NCI-H446 (cell line): Measurements from ENCODE around the gene NR3C2.
"Not testable (repeated sequence)": the region's sequence is repeated elsewhere in the genome, so short reads cannot be mapped to it uniquely, and the experiment has no call there.

Source experiments
- DNase-seq, 2 experiments: peaks; one replicate each; lab custom pipeline; 2025; lab: John Stamatoyannopoulos, UW

Gene NR3C2

DNA sequence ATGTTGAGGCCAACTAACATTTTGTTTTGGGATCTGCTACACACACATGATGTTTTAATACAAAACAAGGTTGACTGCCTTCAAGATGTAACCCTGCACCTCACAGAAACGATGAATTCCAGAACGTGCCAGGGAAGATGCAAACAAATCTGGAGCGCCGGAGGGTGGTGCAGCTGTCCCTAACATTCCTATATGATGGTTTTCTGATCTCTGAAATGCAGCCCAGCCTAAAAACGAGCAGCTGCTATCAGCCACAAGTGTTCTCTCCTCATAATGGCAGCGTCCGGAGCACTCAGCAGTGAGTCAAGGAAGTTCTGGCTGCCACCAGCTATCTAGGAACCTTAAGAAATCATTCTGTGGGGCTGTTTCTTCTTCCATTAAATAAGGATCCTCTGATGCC, 333.4 kb downstream of the NR3C2 start:
- no peak for DNase-seq

DNA sequence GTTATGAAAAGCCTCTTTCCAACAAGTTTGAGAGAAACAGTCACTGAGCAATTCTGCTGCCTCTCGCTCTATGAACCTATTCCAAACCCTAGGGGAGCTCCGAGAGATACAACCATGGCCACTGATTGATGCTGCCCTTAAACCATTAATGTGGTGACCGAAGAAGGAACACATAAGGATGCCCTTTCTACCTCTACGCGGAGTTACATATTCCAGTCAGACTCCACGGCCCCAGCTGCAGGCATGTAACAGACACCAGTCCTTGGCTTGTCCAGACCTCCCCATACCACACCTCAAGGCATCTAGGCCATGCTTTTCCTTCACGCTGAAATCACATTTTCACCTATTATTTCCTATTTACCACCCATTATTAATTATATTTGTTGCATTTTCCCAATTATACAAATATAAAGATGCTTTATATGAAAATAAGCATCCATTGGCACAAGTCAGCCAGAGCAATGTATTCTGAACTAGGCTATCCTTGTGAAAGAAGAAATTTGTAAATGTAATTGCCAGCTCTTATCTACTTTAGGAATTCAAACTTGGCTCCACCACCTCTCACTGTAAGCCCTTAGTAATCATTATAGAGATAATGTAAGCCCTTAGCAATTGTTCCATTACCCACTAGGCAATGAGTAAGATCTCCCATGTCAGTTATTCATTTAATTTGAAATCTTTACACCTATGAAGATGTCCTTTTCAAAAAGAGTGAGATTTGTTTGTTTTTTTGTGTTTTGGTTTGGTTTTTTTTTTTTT, 338.4 kb downstream of the NR3C2 start:
- no peak for DNase-seq

DNA sequence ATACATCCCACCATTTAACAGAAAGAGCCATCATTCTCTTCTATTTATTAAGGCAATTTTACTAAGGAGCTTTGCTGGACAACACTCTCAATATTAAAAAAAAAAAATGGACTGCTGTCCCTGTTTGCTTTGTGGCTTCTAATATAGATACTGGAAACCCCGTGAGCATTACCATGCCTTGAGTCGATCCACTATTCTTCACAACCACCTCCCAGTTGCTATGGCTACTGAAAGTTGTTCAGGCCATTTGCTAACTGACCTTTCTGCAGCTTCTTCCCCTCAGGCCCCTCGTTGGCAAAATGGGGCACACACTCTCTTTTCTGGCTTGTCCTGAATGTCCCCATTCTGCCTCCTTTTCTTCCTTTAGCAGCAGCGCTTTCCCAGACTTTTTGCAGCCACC, 340.4 kb downstream of the NR3C2 start:
- DNase-seq, result no peak

DNA sequence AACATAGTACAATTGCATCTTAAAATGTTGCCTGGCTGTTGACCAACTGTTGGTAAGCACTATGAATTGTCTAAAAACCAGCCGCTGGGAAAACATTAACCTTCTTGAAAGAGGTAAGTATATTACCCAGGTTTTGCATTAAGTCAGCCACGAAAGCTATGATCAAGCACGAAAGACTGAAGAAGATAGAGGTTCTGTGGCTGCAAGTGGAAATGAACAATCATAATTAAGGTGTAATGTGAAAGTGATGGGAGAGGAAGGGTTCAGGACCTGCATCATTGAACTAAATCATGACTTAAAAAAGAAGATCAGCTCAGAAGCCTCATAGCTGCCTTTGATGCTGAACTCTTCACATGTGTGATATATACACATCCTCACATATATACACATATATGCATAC, 341.0 kb downstream of the NR3C2 start:
- no peak for DNase-seq

DNA sequence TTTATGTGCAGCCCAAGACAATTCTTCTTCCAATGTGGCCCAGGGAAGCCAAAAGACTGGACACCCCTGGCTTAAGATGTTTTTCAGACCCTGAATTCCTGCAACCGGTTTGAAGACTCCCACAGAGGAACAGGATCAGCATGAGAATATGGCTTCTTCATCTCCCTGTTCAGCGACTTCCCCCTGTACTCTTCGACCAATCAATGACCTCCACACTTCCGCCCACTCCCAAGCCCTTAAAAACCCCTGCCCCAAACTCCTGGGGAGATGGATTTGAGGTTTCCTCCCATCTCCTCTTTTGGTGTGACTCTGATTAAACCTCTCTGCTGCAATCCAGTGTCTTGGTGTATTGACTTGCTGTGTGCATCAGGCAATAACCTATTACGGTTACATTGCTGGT, 344.4 kb downstream of the NR3C2 start:
- DNase-seq, result no peak

DNA sequence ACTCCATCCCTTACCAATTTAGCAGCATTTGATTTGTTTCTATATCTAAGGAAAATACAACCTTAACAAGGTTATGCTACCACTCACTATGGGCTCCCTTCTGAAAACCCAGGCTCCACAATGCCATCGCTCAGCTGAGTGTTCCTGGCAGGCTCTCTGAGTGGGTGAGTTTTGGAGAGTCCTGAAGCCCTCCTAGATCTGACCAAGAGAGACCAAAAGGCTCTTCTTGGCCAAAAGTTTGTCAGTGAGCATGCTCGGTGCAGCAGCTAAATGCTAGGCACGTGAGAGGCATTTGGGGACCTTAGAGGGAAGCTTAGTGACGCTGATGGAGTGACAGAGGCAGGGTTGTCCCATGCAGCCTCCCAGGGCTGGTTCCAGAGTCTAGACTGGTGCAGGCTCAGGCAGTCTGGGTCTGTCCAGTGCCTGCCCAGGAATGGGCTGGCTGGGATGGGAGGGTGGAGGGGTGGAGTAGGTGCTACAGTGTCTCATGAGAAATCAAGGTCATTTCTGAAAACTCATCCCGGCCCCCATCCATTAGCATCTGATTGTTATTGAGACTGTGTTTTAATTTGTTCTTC, 346.8 kb downstream of the NR3C2 start:
- DNase-seq, result no peak

DNA sequence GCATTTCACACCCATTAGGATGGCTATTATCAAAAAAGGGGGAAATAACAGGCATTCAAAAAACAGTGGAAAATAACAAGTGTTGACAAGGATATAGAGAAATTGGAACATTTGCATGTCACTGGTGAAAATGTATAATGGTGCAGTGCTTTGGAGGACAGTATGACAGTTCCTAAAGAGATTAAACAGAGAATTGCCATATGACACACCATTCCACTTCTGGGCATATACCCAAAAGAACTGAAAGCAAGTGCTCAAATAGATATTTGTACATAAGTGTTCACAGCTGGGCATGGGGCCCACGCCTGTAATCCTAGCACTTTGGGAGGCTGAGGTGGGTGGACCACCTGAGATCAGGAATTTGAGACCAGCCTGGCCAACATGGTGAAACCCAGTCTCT, 348.1 kb downstream of the NR3C2 start:
- DNase-seq, result peak in 1 of 2 experiments; percentile 34

DNA sequence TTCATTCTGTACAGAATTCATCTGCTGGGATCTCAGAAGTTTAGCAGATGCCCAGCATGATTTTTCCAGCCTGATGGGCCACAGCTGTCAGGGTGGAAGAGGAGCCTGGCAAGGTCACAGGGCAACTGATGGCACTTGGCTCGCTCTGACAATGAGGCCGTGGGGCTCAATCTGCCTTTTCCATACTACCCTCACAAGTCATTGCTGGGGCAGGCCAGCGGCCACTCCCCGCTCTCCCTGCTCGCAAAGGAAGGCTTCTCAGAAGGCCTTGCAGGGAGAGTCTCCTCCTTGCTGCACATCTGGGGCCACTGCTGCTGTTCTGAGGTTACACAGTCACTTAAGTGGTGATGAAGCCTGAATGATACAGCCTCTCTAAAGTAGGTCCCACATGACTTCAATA, 349.1 kb downstream of the NR3C2 start:
- DNase-seq, result no peak

DNA sequence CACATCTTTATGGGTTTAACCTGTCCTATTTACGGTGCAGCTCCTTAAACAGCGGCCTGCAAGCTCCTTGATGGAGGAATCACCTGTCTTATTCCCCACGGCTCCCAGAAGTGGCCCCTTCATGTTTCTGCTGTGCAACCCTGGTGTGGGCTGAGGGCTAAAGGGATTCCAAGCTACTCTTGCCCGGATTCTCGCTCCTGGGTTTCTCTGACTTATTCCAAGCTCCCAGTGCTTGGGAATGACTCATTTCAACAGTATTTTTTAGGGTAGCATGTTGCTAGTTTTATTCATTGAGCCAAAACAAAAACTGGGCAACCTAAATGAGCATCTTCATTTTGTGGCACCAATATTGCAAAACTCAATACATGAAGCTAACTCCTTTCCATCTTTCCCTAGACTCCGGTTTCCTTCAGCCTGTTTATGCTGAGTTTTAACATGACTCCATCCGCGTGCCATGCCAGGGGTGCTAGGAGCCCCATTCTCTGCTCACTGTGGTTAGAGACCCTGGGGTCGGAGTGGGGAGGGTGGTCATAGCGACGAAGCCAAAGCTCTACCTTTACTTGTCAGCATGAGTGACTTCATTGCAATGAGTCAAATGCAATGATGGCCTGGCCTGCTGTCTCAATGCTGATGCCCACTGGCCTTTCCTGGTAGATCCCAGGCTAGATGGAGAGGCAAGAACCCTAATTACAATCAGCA, 349.7 kb downstream of the NR3C2 start:
- DNase-seq, result no peak

DNA sequence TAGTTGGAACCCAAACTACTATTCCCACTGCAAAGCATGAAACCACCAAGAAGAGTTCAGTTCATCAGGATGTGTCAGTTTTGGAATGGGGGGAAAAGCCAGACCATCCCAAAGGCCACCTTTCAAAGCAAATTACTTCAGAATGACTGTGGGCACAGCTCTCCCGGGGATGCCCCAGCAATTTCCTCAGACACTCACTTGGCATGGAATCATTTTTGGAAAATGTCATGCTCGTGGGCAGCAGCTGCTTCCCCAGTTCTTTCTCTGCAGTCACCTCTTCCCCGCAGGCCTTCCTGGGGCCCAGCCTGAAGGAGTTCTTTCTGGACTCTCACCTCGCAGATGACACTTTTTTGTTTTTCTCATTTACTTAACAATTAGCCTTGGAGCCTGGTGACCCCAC, 350.3 kb downstream of the NR3C2 start:
- DNase-seq, result no peak

DNA sequence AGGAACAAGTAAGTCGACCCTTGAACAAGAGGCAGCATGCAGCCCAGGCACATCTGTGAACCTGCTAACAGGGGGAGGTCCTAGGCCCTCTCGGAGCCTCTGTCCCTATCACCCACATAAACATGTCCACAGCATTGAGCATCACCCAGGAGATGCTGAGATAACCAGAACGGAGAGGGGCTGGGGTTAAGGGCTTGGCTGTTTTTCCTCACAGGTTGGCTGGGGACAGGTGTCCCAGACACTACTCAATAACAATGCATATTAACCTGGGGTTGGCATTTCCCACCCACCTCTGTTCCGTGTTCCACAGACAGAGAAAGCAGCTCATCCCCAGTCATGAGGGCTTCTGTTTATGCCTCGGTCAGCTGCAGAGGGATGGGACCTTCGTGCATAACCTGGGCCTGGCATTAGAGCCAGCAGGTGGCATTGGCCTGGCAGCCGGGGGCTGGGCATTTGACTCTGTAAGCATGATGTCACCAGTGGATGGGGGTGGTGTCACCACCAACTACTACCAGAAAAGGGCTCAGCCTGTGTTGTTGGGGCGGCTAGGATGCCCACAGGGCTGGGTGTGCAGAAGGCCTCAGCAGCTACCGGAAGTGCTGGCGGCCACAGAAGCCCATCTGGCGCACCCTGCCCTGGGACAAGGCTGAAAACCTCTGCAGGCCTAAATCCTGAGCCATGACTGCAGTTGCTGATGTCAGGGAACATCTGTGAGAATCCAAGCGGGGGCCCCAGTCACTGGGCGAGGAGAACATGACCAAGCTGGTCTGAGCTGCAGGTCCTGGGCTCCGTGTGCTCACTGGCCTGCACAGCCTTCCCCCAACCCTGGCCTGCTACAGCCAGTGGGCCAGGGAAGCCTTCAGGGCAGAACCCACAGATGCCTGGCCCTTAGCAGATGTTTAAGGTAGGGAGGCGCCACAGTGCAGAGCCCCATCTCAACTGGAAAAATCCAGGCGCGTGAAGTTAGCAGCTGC, 351.4 kb downstream of the NR3C2 start:
- no peak for DNase-seq

DNA sequence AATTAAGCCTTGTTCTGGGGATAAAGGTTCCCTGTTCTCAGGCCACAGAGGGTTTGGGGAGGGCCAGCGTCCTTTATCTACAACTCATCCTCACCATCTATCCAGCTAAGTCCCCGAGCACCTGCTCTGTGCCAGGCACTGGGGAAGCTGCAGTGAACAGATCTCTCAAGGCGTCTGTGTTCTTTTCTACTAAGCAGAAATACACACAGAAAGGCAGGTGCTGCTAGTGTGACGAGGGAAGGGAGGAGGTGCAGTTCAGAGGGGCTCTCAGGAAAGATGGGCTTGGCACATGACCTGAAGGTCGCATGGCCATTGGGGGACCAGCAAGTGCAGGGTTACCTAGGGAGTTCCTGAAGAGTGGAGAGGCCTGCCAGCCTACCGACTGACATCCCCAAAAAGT, 352.2 kb downstream of the NR3C2 start:
- DNase-seq, result no peak

DNA sequence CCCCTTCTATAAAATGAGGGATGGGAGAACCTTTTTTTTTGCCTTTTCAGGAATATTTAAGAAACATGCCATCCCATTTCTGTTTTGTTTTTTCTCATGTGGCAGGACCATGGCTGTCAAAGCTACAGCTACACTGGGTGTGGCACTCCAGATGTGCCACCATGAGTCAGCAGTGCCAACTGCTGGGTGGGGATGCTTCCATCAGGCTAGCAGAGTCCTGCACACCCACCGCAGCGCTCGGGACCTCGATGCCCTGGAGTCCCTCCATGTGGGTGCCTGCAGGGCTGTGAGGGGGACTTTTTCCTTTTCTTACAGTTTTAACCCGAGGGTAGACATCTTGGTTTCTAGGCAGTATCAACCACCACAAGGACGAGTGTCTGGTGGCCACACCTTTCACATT, 352.6 kb downstream of the NR3C2 start:
- no peak for DNase-seq

DNA sequence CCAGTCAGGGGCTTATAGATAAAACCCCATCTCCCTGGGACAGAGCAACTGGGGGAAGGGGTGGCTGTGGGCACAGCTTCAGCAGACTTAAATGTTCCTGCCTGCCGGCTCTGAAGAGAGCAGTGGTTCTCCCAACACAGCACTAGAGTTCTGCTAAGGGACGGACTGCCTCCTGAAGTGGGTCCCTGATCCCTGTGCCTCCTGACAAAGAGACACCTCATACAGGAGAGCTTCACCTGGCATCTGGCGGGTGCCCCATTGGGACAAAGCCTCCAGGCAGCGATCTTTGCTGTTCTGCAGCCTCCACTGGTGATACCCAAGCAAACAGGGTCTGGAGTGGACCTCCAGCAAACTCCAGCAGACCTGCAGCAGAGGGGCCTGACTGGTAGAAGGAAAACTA, 359.1 kb downstream of the NR3C2 start:
- not testable (repeated sequence) for DNase-seq

DNA sequence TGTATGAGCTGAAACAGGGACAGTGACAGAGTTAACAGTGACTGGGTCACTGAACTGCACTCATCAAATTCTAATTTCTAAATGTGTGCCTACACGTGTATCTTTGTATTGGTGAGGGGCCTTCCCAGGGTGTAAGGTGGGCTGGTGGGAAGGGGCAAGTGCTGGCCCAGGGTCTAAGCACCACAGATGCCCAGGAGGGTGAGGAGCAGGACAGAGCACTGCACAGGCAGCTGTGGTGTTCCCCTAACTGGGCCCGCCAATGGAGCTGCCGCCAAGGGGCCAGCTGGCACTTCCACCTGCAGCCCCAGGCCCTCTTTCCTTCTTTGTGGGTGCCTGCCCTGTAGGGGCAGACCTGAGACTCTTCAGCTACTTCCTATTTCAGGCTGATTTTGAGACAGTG, 360.5 kb downstream of the NR3C2 start:
- no peak for DNase-seq

DNA sequence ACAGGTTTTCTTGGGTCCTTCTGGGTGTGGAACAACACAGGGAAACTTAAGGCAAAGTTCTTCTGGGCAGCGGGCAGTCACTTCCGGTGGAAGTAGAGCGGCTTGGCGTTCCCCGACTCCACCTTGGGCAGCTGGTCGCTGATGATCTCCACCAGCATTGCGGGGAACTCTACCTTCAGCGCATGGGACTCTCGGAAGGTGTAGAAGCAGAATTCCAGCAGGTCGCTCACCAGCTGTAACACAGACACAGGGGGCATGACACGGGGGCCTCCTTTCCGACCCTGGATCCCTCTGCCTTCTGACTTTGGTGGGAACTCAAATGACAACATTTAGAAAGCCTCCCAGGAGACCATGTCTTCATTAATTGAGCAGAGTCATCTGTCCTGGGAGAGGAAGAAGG, 360.9 kb downstream of the NR3C2 start:
- DNase-seq, result no peak

DNA sequence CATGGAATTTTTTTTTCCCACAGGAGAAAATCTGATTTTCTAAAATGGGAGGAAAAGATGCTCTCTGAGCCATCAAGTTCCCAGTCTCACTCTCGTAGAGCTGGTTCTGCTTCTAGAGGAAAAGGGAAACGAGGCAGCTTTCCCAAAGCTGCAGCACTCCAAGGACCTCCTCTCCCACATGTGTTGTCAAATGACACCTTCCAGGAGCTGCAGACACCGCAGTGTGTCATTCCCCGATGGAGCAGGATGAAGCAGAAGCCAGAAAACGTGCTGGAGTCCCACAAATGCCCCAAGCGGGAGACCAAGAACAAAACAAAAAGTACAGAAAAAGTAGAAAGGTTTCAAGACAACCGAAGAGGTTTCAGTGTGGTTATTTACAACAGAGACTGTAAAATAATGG, 362.3 kb downstream of the NR3C2 start:
- DNase-seq, result no peak

DNA sequence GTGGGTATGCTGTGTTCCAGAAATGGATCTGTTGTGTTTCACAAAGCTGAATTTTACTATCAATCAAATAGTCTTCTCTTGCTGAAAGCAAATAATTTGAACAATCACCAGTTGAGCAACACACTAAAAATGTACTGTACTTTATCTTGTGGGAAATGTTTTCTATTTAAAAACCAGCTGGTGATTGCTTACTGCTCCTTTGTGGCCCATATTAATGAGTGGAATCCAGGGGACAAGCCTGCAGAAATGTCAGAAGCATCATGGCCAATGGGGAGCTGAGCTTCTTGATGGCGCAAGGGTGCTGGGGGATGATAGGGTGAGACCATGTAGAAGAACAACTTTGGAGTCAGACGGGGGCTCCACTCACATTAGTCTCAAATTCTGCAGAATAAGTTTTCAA, 364.2 kb downstream of the NR3C2 start:
- no peak for DNase-seq

DNA sequence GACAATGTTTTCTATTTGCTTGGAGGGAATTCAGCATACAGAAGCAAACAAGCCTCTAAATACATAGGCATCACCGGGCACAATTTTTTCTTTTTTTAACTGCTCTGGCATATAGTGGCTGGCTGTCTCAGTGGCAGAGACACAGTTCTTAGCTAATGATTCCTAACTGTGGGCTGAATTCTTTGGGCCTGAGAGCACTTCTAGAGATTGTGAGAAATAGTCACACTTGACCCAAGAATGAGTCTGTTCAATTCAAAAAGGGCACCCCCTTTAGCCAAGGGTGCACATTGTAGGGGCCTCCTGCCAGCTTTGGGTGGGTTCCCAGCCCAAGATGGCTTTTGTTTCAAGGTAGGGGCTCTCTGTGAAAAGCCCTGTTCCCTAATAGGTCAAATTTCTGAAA, 364.6 kb downstream of the NR3C2 start:
- no peak for DNase-seq

DNA sequence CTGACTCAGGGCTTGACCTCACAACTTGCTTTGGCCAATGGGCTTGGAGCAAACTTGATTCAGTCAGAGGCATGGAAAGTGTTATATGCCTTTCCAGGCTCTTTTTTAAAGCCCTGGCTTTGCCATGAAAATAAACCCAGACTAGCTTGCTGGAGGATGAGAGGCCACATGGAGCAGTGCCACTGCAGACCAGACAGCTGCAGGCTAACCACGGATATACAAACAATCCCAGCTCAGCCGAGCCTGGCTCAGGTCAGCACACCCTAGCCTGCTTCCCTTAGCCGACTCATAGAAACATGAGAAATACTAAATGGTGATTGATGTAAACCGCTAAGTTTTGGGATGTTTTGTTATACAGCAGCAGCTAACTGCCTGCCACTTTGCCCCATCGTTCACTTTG, 365.2 kb downstream of the NR3C2 start:
- no peak for DNase-seq

DNA sequence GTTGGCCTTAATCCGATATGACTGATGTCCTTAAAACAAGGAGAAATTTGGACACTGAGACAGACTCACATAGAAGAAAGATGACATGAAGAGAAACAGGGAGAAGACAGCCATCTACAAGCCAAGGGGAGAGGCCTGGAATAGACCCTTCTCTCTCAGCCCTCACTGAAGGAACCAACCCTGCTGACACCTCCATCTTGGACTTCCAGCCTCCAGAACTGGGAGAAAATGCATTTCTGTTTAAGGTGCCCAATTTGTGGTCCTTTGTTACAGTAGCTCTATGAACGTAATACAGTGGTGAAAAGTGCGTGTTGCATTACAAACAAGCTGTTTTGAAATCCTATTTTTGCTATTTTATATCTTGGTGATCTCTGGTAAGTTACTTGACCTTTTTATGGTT, 366.8 kb downstream of the NR3C2 start:
- DNase-seq, result no peak

DNA sequence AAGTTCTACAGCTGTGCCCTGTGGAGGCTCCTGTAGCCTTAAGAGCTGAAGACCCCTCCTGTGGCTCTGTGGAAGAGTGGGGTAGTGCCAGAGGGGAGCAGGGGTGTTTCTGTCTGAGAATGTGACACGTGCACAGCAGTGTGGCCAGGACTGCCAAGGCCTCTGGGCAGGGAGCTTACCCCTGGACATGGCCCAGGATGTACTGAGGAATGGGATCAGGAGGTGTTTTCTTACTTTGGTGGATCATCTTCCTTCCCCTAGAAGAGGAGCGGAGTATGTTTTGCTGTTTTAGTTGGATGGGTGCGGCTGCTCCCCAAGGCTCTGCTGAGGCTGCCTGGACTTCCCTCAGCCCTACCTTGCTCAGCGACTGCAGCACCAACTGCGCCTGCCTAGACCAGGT, 367.8 kb downstream of the NR3C2 start:
- DNase-seq, result no peak
